MCF 10A (cell line): Measurements from ENCODE around the gene MTFP1. TPM values are rescaled to one million over a fixed set of nuclear protein-coding genes. Genes with fewer than 3 reads are reported as not detected.

Experiments
- BruUV-seq: library from RNA; stranded (reverse); fragments of 400-500 nt; replicated peaks from 2 replicates; lab custom pipeline; 2021; lab: Mats Ljungman, UMichigan
- CTCF ChIA-PET: fragments of 300-600 bp; sonication (Branson Sonifier 250); formaldehyde crosslinking; extraction: SDS; loops from one replicate; lab custom pipeline; 2021; ENCODE audit warnings: antibody characterized with exemption, inconsistent platforms; lab: Yijun Ruan, JAX
- POLR2A ChIA-PET: fragments of 300-600, 350-650 bp; sonication (Branson Sonifier 250); formaldehyde crosslinking; extraction: SDS; loops from one replicate; lab custom pipeline; 2020; ENCODE audit warnings: antibody characterized with exemption, inconsistent platforms; lab: Yijun Ruan, JAX
- DNase-seq: peaks from one replicate; pipeline ENCODE4 v3.0.0-alpha.2; 2018; ENCODE audit not compliant: unreplicated experiment
- H3K27ac Mint-ChIP-seq: one replicate; pipeline ENCODE4 v1.8.0; 2022; ENCODE audit warnings: mild to moderate bottlenecking, low read depth, mixed read lengths; ENCODE audit not compliant: unreplicated experiment
- H3K27me3 Mint-ChIP-seq: one replicate; pipeline ENCODE4 v1.8.0; 2022; ENCODE audit warnings: mixed read lengths; ENCODE audit not compliant: insufficient read depth, unreplicated experiment
- H3K36me3 Mint-ChIP-seq: one replicate; pipeline ENCODE4 v1.8.0; 2022; ENCODE audit warnings: mild to moderate bottlenecking, moderate library complexity, mixed read lengths; ENCODE audit not compliant: insufficient read depth, unreplicated experiment
- H3K4me1 Mint-ChIP-seq: one replicate; pipeline ENCODE4 v1.8.0; 2022; ENCODE audit warnings: mixed read lengths; ENCODE audit not compliant: insufficient read depth, unreplicated experiment
- H3K4me3 Mint-ChIP-seq: one replicate; pipeline ENCODE4 v1.8.0; 2022; ENCODE audit warnings: mild to moderate bottlenecking, moderate library complexity, mixed read lengths; ENCODE audit not compliant: unreplicated experiment
- H3K9me3 Mint-ChIP-seq: one replicate; pipeline ENCODE4 v1.8.0; 2022; ENCODE audit warnings: mixed read lengths; ENCODE audit not compliant: unreplicated experiment
- CTCF ChIP-seq: fragments of 200-600 bp; IDR thresholded peaks from one replicate; pipeline ENCODE4 v1.8.0; 2022; ENCODE audit warnings: antibody characterized with exemption, mild to moderate bottlenecking; ENCODE audit not compliant: unreplicated experiment
- intact Hi-C: fragments of 100-400 bp; cut with micrococcal nuclease; formaldehyde crosslinking; loops from 2 replicates; pipeline ENCODE4 v1.14.1; 2022
- total RNA-seq: library from RNA; stranded (reverse); gene quantifications from 2 replicates; pipeline ENCODE4 v1.2.3, GENCODE V29; 2022

Gene MTFP1
- total RNA-seq, 1 experiment from 2014 or later: 31.6 TPM

GRCh38 chr22:30393322-30393680 is 32.3 kb upstream of the MTFP1 start:
- BruUV-seq: no TSS peak
- H3K4me1 Mint-ChIP-seq: peaks cover 6% of the 10 kb centered on the region
- POLR2A ChIA-PET: interaction anchor here (16.9 kb wide), 1 partner anchor 30 kb away, joined by 532 read pairs; the partner anchor contains the start of gene MTFP1
- no peak for TF ChIP-seq CTCF
- H3K27ac Mint-ChIP-seq: no peak overlapping the region
- H3K4me3 Mint-ChIP-seq: no peak overlapping the region
- no peak for DNase-seq
- intact Hi-C loops: no loop called here
- H3K9me3 Mint-ChIP-seq: no peaks in the 10 kb centered on the region
- no peaks in the 10 kb centered on the region for H3K27me3 Mint-ChIP-seq
- H3K36me3 Mint-ChIP-seq: no peaks in the 10 kb centered on the region
- CTCF ChIA-PET: interaction anchor here (0.6 to 1.3 kb wide), 4 partner anchors 29 to 93 kb away, joined by 3 to 8 read pairs (median 4); partner anchors contain the start of gene MTFP1

DNA sequence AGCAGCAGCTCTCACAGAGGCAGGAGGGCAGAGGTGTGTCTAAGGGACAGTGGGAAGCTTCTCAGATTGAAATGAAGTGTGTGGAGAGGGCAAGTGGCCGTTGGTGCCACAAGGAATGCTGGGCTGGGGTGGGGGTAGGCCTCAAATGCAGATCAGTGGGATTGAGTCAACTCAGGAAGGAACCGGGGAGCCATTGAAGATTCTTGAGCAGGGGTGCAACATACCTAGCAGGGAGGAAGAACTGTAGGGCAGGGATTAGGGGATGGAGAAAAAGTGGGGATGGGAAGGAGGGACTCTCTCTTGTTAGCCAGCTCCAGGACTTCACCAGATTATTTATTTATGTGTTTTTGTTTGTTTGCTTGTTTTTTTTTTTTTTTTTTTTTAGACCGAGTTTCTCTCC is 31.7 kb upstream of the MTFP1 start:
- no TSS peak for BruUV-seq
- no peaks in the 10 kb centered on the region for H3K9me3 Mint-ChIP-seq
- DNase-seq: no peak
- ChIA-PET CTCF (interaction anchor here (0.6 to 1.4 kb wide), 7 partner anchors 17 to 92 kb away, joined by 3 to 8 read pairs (median 3); partner anchors contain the start of gene MTFP1), POLR2A (interaction anchor here (16.9 kb wide), 1 partner anchor 30 kb away, joined by 532 read pairs; the partner anchor contains the start of gene MTFP1)
- peak overlapping the region; percentile 57 for H3K27ac Mint-ChIP-seq
- TF ChIP-seq CTCF: no peak
- no peaks in the 10 kb centered on the region for H3K36me3 Mint-ChIP-seq
- H3K27me3 Mint-ChIP-seq: no peaks in the 10 kb centered on the region
- intact Hi-C loops: no loop called here
- H3K4me3 Mint-ChIP-seq: no peak overlapping the region
- H3K4me1 Mint-ChIP-seq: peaks cover 12% of the 10 kb centered on the region

- H3K9me3 Mint-ChIP-seq: no peaks in the 10 kb centered on the region
- TSS peak; percentile 68 for BruUV-seq
- peaks cover 17% of the 10 kb centered on the region for H3K36me3 Mint-ChIP-seq
- peaks cover 29% of the 10 kb centered on the region for H3K4me1 Mint-ChIP-seq
- ChIA-PET POLR2A (interaction anchor here (0.6 to 16.9 kb wide), 15 partner anchors 9 to 638 kb away, joined by 3 to 532 read pairs (median 4); partner anchors contain the start of genes CASTOR1, CCDC157, MTFP1 and PES1), CTCF (interaction anchor here (0.6 to 3.0 kb wide), 14 partner anchors 8 to 340 kb away, joined by 3 to 26 read pairs (median 4); partner anchors contain the start of genes MTFP1 and RNF215)
- DNase-seq: peak; percentile 72
- H3K27ac Mint-ChIP-seq: peak within 1 kb of the TSS; percentile 81
- no peaks in the 10 kb centered on the region for H3K27me3 Mint-ChIP-seq
- no peak for TF ChIP-seq CTCF
- intact Hi-C loops: loop anchor here (1.0 kb wide), 1 partner anchor 29 kb away; no protein-coding TSS in a partner anchor
- peak within 1 kb of the TSS; percentile 85 for H3K4me3 Mint-ChIP-seq
Observed at GRCh38 chr22:30396871-30397655, 28.5 kb upstream of the MTFP1 start, which contains the start of gene SEC14L2. Gene SEC14L2, plus strand, starts transcription at chr22:30397018. Its CDS starts 99 bp downstream, at chr22:30397117.
